ENCODE data around the gene MAP7. TPM values are rescaled to one million over a fixed set of nuclear protein-coding genes. Genes with fewer than 3 reads are reported as not detected.

MAP7 gene
- total and polyA plus RNA-seq, 9 of the 15 experiments (the other 6 are each of a cell fraction or from before 2014, with no cell fraction given), result 0.76 to 7.7 (median 3.9) TPM

DNA sequence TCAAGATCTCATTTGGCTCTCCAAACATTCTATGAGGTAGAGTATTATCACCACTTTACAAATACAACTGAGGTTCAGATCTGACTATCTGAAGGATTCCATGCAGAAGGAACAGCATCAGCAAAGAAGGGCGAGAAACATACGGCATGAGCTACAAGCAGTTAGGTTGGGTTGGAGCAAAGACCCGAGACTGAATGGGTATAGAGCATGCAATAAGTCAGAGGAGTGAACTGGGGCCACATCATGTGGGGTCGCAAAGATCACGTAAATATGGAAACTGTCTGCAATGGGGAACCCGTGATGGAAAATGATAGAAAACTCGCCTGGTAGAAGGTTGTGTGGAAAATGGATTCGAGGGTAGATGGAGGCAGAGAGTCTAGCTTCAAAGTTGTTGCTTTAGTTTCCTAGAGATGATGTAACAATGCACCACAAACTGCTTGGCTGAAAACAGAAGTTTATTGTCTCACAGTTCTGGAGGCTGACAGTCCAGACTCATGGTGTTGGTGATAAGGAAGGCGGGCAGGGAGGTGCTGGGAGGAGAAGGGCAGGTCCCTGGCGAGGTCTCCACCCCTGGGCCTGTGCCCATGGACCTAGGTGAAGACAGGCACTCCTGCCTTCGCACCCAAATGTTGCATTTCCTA lies 216.3 kb downstream of the MAP7 start (continued):
- TF ChIP-seq, protein P1, sequence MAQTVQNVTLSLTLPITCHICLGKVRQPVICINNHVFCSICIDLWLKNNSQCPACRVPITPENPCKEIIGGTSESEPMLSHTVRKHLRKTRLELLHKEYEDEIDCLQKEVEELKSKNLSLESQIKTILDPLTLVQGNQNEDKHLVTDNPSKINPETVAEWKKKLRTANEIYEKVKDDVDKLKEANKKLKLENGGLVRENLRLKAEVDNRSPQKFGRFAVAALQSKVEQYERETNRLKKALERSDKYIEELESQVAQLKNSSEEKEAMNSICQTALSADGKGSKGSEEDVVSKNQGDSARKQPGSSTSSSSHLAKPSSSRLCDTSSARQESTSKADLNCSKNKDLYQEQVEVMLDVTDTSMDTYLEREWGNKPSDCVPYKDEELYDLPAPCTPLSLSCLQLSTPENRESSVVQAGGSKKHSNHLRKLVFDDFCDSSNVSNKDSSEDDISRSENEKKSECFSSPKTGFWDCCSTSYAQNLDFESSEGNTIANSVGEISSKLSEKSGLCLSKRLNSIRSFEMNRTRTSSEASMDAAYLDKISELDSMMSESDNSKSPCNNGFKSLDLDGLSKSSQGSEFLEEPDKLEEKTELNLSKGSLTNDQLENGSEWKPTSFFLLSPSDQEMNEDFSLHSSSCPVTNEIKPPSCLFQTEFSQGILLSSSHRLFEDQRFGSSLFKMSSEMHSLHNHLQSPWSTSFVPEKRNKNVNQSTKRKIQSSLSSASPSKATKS (CRISPR knock-in tag; IDR thresholded peaks at IDR 0.05), result no peak
- no peak for TF ChIP-seq ZNF212 (CRISPR knock-in tag; IDR thresholded peaks at IDR 0.05)
- no peak for TF ChIP-seq ETV1 (tag; conservative IDR thresholded peaks at IDR 0.05; ENCODE audit: low read depth)
- no peak for TF ChIP-seq KLF13 (tag; IDR thresholded peaks at IDR 0.05; ENCODE audit: borderline replicate concordance, low read depth)
- TF ChIP-seq FOXJ2 (tag; IDR thresholded peaks at IDR 0.05), result peak; percentile 82
- TF ChIP-seq TCF3 (CRISPR knock-in tag; IDR thresholded peaks at IDR 0.05), result peak; percentile 84
- TF ChIP-seq PHF20 (IDR thresholded peaks at IDR 0.05; ENCODE audit: partially characterized antibody), result no peak
- TF ChIP-seq BRD4 (IDR thresholded peaks at IDR 0.05), result no peak
- peak; percentile 18 to 64; a peak in 2 of 4 replicates for TF ChIP-seq TRIM24 (IDR thresholded peaks at IDR 0.05)
- peak; percentile 58 for TF ChIP-seq MEIS2 (IDR thresholded peaks at IDR 0.05; ENCODE audit: partially characterized antibody)
- no peak for TF ChIP-seq PHTF2 (CRISPR knock-in tag; IDR thresholded peaks at IDR 0.05)
- no peak for TF ChIP-seq BHLHE40 (IDR thresholded peaks at IDR 0.05; ENCODE audit: low read length)
- TF ChIP-seq, protein P2, sequence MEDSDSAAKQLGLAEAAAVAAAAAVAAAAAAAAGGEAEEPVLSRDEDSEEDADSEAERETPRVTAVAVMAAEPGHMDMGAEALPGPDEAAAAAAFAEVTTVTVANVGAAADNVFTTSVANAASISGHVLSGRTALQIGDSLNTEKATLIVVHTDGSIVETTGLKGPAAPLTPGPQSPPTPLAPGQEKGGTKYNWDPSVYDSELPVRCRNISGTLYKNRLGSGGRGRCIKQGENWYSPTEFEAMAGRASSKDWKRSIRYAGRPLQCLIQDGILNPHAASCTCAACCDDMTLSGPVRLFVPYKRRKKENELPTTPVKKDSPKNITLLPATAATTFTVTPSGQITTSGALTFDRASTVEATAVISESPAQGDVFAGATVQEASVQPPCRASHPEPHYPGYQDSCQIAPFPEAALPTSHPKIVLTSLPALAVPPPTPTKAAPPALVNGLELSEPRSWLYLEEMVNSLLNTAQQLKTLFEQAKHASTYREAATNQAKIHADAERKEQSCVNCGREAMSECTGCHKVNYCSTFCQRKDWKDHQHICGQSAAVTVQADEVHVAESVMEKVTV (CRISPR knock-in tag; IDR thresholded peaks at IDR 0.05), result no peak
- peak; percentile 18; the same call in 1 of the 2 replicates for TF ChIP-seq VEZF1 (CRISPR knock-in tag; IDR thresholded peaks at IDR 0.05)
- no peak for TF ChIP-seq KLF16 (IDR thresholded peaks at IDR 0.05)
- TF ChIP-seq RBM22 (IDR thresholded peaks at IDR 0.05; ENCODE audit: low read depth, low read length, poor library complexity, severe bottlenecking), result no peak
- no peak for TF ChIP-seq ZNF586 (CRISPR knock-in tag; conservative IDR thresholded peaks at IDR 0.05)
- TF ChIP-seq, protein P3, sequence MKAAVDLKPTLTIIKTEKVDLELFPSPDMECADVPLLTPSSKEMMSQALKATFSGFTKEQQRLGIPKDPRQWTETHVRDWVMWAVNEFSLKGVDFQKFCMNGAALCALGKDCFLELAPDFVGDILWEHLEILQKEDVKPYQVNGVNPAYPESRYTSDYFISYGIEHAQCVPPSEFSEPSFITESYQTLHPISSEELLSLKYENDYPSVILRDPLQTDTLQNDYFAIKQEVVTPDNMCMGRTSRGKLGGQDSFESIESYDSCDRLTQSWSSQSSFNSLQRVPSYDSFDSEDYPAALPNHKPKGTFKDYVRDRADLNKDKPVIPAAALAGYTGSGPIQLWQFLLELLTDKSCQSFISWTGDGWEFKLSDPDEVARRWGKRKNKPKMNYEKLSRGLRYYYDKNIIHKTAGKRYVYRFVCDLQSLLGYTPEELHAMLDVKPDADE (conservative IDR thresholded peaks at IDR 0.05; ENCODE audit: control insufficient read depth, low read depth, low read length), result no peak
- no peak for TF ChIP-seq FOSL1 (tag; conservative IDR thresholded peaks at IDR 0.05)
- TF ChIP-seq CBX3 (IDR thresholded peaks at IDR 0.05; ENCODE audit: borderline replicate concordance in 1 of 2, low read length in 2 of 2), result no peak; a peak in 1 of 3 replicates
